WTC11 (cell line): ENCODE data around the gene SAMHD1. TPM values are rescaled to one million over a fixed set of nuclear protein-coding genes. Genes with fewer than 3 reads are reported as not detected.

ENCODE experiments used
- ATAC-seq: fragments of 200-7000 bp; cut with Tn5 transposase; 2 replicates; pipeline ENCODE4 v1.10.0; 2021; ENCODE audit warnings: mild to moderate bottlenecking, moderate library complexity
- CTCF ChIA-PET: fragments of 300-600 bp; sonication (Branson Sonifier 250); formaldehyde crosslinking; loops from one replicate; lab custom pipeline; 2021; ENCODE audit warnings: antibody characterized with exemption; lab: Charles Lee
- POLR2A ChIA-PET: fragments of 350-600 bp; sonication (Branson Sonifier 250); formaldehyde crosslinking; loops from one replicate; lab custom pipeline; 2021; ENCODE audit warnings: antibody characterized with exemption; lab: Charles Lee
- DNase-seq: peaks from one replicate; pipeline ENCODE4 v3.0.0; 2021; ENCODE audit warnings: low spot score
- H3K27ac Mint-ChIP-seq: 2 replicates; pipeline ENCODE4 v1.8.0; 2021; ENCODE audit warnings: mixed read lengths
- H3K27me3 Mint-ChIP-seq: 2 replicates; pipeline ENCODE4 v1.8.0; 2021; ENCODE audit warnings: low read depth, mild to moderate bottlenecking, moderate library complexity, mixed read lengths
- H3K36me3 Mint-ChIP-seq: 2 replicates; pipeline ENCODE4 v1.8.0; 2021; ENCODE audit warnings: mixed read lengths
- H3K4me1 Mint-ChIP-seq: 2 replicates; pipeline ENCODE4 v1.8.0; 2022; ENCODE audit warnings: mixed read lengths
- H3K4me3 Mint-ChIP-seq: 2 replicates; pipeline ENCODE4 v1.8.0; 2021; ENCODE audit warnings: mild to moderate bottlenecking, moderate library complexity, mixed read lengths
- H3K9me3 Mint-ChIP-seq: 2 replicates; pipeline ENCODE4 v1.8.0; 2021; ENCODE audit warnings: mixed read lengths
- HMGA2 ChIP-seq: fragments of 250-450 bp; sonication (Bioruptor Pico); IDR thresholded peaks from 2 replicates; pipeline ENCODE4 v1.4.0; 2021; ENCODE audit warnings: mild to moderate bottlenecking, moderate library complexity
- KAT7 ChIP-seq: sonication (generic); formaldehyde crosslinking; IDR thresholded peaks from 2 replicates; pipeline ENCODE4 v1.8.1; 2023; ENCODE audit warnings: missing genetic modification reagents, mild to moderate bottlenecking, borderline replicate concordance
- NFYB ChIP-seq: sonication (generic); formaldehyde crosslinking; conservative IDR thresholded peaks from 2 replicates; pipeline ENCODE4 v1.8.0; 2022; ENCODE audit warnings: low read depth, missing genetic modification reagents
- RELA ChIP-seq: sonication (generic); formaldehyde crosslinking; IDR thresholded peaks from 2 replicates; pipeline ENCODE4 v1.8.1; 2022; ENCODE audit warnings: missing genetic modification reagents, mild to moderate bottlenecking, borderline replicate concordance
- SMAD4 ChIP-seq: sonication (generic); formaldehyde crosslinking; IDR thresholded peaks from 2 replicates; pipeline ENCODE4 v1.8.0; 2022; ENCODE audit warnings: mild to moderate bottlenecking, missing genetic modification reagents
- TCF7 ChIP-seq: sonication (generic); formaldehyde crosslinking; IDR thresholded peaks from 2 replicates; pipeline ENCODE4 v1.8.0; 2022; ENCODE audit warnings: mild to moderate bottlenecking, low read depth, missing genetic modification reagents, moderate library complexity
- total RNA-seq: library from RNA; stranded (reverse); gene quantifications from 3 replicates; pipeline ENCODE4 v1.2.3, GENCODE V29; 2021
- TF ChIP-seq, protein P1 (sequence below): sonication (generic); formaldehyde crosslinking; IDR thresholded peaks from 2 replicates; pipeline ENCODE4 v1.8.0; 2023; ENCODE audit warnings: missing genetic modification reagents, mild to moderate bottlenecking, borderline replicate concordance
- TF ChIP-seq, protein P2 (sequence below): sonication (generic); formaldehyde crosslinking; IDR thresholded peaks from 2 replicates; pipeline ENCODE4 v1.8.0; 2023; ENCODE audit warnings: missing genetic modification reagents
- TF ChIP-seq, protein P3 (sequence below): fragments of 250-450 bp; sonication (Bioruptor Pico); IDR thresholded peaks from 2 replicates; pipeline ENCODE4 v1.9.0; 2021; ENCODE audit warnings: mild to moderate bottlenecking, borderline replicate concordance
- TF ChIP-seq, protein P4 (sequence below): fragments of 250-450 bp; sonication (Bioruptor Pico); IDR thresholded peaks from 2 replicates; pipeline ENCODE4 v1.9.0; 2021; ENCODE audit warnings: mild to moderate bottlenecking
- TF ChIP-seq, protein P5 (sequence below): sonication (generic); formaldehyde crosslinking; IDR thresholded peaks from 2 replicates; pipeline ENCODE4 v1.8.1; 2023; ENCODE audit warnings: mild to moderate bottlenecking, missing genetic modification reagents
- TF ChIP-seq, protein P6 (sequence below): sonication (generic); formaldehyde crosslinking; IDR thresholded peaks from 2 replicates; pipeline ENCODE4 v1.8.1; 2023; ENCODE audit warnings: mild to moderate bottlenecking, missing genetic modification reagents, borderline replicate concordance
- TF ChIP-seq, protein P7 (sequence below): fragments of 250-450 bp; sonication (Bioruptor Pico); IDR thresholded peaks from 2 replicates; pipeline ENCODE4 v2.1.2; 2022; ENCODE audit warnings: mild to moderate bottlenecking, moderate library complexity

The SAMHD1 gene
- total RNA-seq, 1 experiment from 2014 or later = 31.0 TPM

DNA sequence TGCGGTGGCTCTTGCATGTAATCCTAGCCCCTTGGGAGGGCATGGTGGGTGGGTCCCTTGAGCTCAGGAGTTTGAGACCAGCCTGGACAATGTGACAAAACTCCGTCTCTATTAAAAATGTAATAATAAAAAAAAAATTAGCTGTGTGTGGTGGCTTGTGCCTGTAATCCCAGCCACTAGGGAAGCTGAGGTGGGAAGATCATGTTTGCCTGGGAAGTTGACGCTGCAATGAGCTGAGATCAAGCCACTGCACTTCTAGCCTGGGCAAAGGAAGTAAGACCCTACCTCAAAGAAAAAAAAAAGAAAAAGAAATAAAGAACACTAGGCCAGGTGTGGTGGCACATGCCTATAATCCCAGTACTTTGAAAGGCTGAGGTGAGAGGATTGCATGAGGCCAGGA is 4.5 kb upstream of the SAMHD1 start (continued):
- TF ChIP-seq, protein P1, sequence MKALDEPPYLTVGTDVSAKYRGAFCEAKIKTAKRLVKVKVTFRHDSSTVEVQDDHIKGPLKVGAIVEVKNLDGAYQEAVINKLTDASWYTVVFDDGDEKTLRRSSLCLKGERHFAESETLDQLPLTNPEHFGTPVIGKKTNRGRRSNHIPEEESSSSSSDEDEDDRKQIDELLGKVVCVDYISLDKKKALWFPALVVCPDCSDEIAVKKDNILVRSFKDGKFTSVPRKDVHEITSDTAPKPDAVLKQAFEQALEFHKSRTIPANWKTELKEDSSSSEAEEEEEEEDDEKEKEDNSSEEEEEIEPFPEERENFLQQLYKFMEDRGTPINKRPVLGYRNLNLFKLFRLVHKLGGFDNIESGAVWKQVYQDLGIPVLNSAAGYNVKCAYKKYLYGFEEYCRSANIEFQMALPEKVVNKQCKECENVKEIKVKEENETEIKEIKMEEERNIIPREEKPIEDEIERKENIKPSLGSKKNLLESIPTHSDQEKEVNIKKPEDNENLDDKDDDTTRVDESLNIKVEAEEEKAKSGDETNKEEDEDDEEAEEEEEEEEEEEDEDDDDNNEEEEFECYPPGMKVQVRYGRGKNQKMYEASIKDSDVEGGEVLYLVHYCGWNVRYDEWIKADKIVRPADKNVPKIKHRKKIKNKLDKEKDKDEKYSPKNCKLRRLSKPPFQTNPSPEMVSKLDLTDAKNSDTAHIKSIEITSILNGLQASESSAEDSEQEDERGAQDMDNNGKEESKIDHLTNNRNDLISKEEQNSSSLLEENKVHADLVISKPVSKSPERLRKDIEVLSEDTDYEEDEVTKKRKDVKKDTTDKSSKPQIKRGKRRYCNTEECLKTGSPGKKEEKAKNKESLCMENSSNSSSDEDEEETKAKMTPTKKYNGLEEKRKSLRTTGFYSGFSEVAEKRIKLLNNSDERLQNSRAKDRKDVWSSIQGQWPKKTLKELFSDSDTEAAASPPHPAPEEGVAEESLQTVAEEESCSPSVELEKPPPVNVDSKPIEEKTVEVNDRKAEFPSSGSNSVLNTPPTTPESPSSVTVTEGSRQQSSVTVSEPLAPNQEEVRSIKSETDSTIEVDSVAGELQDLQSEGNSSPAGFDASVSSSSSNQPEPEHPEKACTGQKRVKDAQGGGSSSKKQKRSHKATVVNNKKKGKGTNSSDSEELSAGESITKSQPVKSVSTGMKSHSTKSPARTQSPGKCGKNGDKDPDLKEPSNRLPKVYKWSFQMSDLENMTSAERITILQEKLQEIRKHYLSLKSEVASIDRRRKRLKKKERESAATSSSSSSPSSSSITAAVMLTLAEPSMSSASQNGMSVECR (CRISPR knock-in tag) = no peak
- TF ChIP-seq KAT7 (CRISPR knock-in tag) (no peak), TCF7 (no peak), RELA (CRISPR knock-in tag) (no peak), HMGA2 (CRISPR knock-in tag) (no peak), NFYB (CRISPR knock-in tag) (no peak), SMAD4 (no peak)
- TF ChIP-seq, protein P2, sequence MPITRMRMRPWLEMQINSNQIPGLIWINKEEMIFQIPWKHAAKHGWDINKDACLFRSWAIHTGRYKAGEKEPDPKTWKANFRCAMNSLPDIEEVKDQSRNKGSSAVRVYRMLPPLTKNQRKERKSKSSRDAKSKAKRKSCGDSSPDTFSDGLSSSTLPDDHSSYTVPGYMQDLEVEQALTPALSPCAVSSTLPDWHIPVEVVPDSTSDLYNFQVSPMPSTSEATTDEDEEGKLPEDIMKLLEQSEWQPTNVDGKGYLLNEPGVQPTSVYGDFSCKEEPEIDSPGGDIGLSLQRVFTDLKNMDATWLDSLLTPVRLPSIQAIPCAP = no peak
- TF ChIP-seq, protein P3, sequence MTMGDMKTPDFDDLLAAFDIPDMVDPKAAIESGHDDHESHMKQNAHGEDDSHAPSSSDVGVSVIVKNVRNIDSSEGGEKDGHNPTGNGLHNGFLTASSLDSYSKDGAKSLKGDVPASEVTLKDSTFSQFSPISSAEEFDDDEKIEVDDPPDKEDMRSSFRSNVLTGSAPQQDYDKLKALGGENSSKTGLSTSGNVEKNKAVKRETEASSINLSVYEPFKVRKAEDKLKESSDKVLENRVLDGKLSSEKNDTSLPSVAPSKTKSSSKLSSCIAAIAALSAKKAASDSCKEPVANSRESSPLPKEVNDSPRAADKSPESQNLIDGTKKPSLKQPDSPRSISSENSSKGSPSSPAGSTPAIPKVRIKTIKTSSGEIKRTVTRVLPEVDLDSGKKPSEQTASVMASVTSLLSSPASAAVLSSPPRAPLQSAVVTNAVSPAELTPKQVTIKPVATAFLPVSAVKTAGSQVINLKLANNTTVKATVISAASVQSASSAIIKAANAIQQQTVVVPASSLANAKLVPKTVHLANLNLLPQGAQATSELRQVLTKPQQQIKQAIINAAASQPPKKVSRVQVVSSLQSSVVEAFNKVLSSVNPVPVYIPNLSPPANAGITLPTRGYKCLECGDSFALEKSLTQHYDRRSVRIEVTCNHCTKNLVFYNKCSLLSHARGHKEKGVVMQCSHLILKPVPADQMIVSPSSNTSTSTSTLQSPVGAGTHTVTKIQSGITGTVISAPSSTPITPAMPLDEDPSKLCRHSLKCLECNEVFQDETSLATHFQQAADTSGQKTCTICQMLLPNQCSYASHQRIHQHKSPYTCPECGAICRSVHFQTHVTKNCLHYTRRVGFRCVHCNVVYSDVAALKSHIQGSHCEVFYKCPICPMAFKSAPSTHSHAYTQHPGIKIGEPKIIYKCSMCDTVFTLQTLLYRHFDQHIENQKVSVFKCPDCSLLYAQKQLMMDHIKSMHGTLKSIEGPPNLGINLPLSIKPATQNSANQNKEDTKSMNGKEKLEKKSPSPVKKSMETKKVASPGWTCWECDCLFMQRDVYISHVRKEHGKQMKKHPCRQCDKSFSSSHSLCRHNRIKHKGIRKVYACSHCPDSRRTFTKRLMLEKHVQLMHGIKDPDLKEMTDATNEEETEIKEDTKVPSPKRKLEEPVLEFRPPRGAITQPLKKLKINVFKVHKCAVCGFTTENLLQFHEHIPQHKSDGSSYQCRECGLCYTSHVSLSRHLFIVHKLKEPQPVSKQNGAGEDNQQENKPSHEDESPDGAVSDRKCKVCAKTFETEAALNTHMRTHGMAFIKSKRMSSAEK (CRISPR knock-in tag) = no peak

DNA sequence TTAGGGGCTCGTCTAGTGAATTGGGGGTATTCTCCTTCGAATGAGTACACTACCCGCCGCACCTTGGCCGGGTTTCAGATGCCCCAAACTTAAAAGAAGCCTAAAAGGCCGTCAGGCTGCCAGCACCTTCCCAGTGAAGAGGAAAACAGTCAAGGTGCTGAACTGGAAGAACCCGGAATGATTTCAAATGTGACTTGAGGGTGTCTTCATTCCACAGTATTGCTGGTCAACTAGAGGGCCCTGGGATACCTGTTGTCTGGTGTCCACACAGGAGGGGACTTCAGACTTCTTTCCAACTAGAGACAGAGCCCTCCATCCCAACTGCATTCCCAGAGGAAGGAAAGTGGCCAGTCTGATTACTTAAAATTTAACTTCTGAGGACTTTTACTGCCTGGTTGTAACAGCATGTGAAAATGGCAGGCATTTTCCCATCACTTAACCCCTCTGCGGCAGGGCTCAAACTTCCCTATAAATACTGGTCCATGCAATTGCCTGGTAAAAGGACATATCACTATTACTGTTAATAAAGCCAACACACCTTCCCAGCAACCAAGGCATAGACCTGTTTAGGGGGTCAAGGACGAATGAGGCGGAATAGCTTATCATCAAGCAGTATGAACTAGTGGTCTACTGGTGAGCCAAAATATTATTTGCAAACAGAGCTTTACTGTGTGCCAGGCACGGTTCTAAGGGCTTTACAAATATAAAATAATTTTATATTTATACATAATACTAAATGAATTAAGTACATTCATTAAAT is 651 bp upstream of the SAMHD1 start:
- POLR2A ChIA-PET = no interaction called here
- ATAC-seq = peak; percentile 5
- H3K27ac Mint-ChIP-seq = peak overlapping the region; percentile 89
- TF ChIP-seq, protein P4, sequence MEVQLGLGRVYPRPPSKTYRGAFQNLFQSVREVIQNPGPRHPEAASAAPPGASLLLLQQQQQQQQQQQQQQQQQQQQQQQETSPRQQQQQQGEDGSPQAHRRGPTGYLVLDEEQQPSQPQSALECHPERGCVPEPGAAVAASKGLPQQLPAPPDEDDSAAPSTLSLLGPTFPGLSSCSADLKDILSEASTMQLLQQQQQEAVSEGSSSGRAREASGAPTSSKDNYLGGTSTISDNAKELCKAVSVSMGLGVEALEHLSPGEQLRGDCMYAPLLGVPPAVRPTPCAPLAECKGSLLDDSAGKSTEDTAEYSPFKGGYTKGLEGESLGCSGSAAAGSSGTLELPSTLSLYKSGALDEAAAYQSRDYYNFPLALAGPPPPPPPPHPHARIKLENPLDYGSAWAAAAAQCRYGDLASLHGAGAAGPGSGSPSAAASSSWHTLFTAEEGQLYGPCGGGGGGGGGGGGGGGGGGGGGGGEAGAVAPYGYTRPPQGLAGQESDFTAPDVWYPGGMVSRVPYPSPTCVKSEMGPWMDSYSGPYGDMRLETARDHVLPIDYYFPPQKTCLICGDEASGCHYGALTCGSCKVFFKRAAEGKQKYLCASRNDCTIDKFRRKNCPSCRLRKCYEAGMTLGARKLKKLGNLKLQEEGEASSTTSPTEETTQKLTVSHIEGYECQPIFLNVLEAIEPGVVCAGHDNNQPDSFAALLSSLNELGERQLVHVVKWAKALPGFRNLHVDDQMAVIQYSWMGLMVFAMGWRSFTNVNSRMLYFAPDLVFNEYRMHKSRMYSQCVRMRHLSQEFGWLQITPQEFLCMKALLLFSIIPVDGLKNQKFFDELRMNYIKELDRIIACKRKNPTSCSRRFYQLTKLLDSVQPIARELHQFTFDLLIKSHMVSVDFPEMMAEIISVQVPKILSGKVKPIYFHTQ (CRISPR knock-in tag) = no peak
- TF ChIP-seq, protein P5, sequence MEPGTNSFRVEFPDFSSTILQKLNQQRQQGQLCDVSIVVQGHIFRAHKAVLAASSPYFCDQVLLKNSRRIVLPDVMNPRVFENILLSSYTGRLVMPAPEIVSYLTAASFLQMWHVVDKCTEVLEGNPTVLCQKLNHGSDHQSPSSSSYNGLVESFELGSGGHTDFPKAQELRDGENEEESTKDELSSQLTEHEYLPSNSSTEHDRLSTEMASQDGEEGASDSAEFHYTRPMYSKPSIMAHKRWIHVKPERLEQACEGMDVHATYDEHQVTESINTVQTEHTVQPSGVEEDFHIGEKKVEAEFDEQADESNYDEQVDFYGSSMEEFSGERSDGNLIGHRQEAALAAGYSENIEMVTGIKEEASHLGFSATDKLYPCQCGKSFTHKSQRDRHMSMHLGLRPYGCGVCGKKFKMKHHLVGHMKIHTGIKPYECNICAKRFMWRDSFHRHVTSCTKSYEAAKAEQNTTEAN (CRISPR knock-in tag) = no peak
- TF ChIP-seq, protein P6, sequence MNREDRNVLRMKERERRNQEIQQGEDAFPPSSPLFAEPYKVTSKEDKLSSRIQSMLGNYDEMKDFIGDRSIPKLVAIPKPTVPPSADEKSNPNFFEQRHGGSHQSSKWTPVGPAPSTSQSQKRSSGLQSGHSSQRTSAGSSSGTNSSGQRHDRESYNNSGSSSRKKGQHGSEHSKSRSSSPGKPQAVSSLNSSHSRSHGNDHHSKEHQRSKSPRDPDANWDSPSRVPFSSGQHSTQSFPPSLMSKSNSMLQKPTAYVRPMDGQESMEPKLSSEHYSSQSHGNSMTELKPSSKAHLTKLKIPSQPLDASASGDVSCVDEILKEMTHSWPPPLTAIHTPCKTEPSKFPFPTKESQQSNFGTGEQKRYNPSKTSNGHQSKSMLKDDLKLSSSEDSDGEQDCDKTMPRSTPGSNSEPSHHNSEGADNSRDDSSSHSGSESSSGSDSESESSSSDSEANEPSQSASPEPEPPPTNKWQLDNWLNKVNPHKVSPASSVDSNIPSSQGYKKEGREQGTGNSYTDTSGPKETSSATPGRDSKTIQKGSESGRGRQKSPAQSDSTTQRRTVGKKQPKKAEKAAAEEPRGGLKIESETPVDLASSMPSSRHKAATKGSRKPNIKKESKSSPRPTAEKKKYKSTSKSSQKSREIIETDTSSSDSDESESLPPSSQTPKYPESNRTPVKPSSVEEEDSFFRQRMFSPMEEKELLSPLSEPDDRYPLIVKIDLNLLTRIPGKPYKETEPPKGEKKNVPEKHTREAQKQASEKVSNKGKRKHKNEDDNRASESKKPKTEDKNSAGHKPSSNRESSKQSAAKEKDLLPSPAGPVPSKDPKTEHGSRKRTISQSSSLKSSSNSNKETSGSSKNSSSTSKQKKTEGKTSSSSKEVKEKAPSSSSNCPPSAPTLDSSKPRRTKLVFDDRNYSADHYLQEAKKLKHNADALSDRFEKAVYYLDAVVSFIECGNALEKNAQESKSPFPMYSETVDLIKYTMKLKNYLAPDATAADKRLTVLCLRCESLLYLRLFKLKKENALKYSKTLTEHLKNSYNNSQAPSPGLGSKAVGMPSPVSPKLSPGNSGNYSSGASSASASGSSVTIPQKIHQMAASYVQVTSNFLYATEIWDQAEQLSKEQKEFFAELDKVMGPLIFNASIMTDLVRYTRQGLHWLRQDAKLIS (CRISPR knock-in tag) = no peak
- TF ChIP-seq, protein P7, sequence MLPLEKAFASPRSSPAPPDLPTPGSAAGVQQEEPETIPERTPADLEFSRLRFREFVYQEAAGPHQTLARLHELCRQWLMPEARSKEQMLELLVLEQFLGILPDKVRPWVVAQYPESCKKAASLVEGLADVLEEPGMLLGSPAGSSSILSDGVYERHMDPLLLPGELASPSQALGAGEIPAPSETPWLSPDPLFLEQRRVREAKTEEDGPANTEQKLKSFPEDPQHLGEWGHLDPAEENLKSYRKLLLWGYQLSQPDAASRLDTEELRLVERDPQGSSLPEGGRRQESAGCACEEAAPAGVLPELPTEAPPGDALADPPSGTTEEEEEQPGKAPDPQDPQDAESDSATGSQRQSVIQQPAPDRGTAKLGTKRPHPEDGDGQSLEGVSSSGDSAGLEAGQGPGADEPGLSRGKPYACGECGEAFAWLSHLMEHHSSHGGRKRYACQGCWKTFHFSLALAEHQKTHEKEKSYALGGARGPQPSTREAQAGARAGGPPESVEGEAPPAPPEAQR (CRISPR knock-in tag) = no peak

More for the DNA sequence above, 651 bp upstream of the SAMHD1 start:
- Mint-ChIP-seq H3K9me3 (no peaks in the 10 kb centered on the region), H3K27me3 (no peaks in the 10 kb centered on the region; the same call in 1 of the 2 replicates), H3K36me3 (peaks cover 2% of the 10 kb centered on the region), H3K4me3 (peak overlapping the region; percentile 88), H3K4me1 (peaks cover 28% of the 10 kb centered on the region)
- CTCF ChIA-PET = no interaction called here
- DNase-seq = no peak
